SK-N-SH treated with all-trans-retinoic acid at 6 μM for 48 hours (cell line): Measurements from ENCODE around the gene GPC5.

Experiments used
- ARNTL ChIP-seq: fragments of 450-650 bp; formaldehyde crosslinking; IDR thresholded peaks from 2 replicates; pipeline ENCODE4 v1.5.0; 2020; ENCODE audit warnings: low read depth, mild to moderate bottlenecking, moderate library complexity, borderline replicate concordance
- BACH2 ChIP-seq: fragments of 250-450 bp; sonication (Bioruptor Pico); IDR thresholded peaks from 2 replicates; pipeline ENCODE4 v1.9.0; 2021; ENCODE audit warnings: mild to moderate bottlenecking, borderline replicate concordance
- CSDC2 ChIP-seq: fragments of 250-450 bp; sonication (Bioruptor Pico); IDR thresholded peaks from 2 replicates; pipeline ENCODE4 v1.5.0; 2020; ENCODE audit warnings: mild to moderate bottlenecking, moderate library complexity
- CSRNP3 ChIP-seq: fragments of 250-450 bp; sonication (Bioruptor Pico); IDR thresholded peaks from 2 replicates; pipeline ENCODE4 v1.5.1; 2021; ENCODE audit warnings: mild to moderate bottlenecking, moderate library complexity
- RARB ChIP-seq: fragments of 250-450 bp; sonication (Bioruptor Pico); IDR thresholded peaks from 2 replicates; pipeline ENCODE4 v1.8.0; 2021; ENCODE audit warnings: mild to moderate bottlenecking, moderate library complexity
- ZC3H10 ChIP-seq: fragments of 250-450 bp; sonication (Bioruptor Pico); IDR thresholded peaks from 2 replicates; pipeline ENCODE4 v1.5.1; 2021; ENCODE audit warnings: mild to moderate bottlenecking, moderate library complexity
- ZFP3 ChIP-seq: fragments of 250-450 bp; sonication (Bioruptor Pico); IDR thresholded peaks from 2 replicates; pipeline ENCODE4 v1.5.0; 2020; ENCODE audit warnings: mild to moderate bottlenecking, moderate library complexity
- ZNF565 ChIP-seq: fragments of 450-650 bp; formaldehyde crosslinking; conservative IDR thresholded peaks from 2 replicates; pipeline ENCODE4 v1.5.0; 2020; ENCODE audit warnings: low read depth, mild to moderate bottlenecking, moderate library complexity
- ZNF70 ChIP-seq: fragments of 450-650 bp; formaldehyde crosslinking; IDR thresholded peaks from 2 replicates; pipeline ENCODE4 v1.5.0; 2020; ENCODE audit warnings: mild to moderate bottlenecking, moderate library complexity
- TF ChIP-seq, protein P1 (sequence below): fragments of 250-450 bp; sonication (Bioruptor Pico); IDR thresholded peaks from 2 replicates; pipeline ENCODE4 v1.5.1; 2020; ENCODE audit warnings: low read depth, mild to moderate bottlenecking, moderate library complexity
- TF ChIP-seq, protein P2 (sequence below): fragments of 250-450 bp; sonication (Bioruptor Pico); IDR thresholded peaks from 2 replicates; pipeline ENCODE4 v1.8.0; 2020; ENCODE audit warnings: mild to moderate bottlenecking, moderate library complexity, borderline replicate concordance

DNA sequence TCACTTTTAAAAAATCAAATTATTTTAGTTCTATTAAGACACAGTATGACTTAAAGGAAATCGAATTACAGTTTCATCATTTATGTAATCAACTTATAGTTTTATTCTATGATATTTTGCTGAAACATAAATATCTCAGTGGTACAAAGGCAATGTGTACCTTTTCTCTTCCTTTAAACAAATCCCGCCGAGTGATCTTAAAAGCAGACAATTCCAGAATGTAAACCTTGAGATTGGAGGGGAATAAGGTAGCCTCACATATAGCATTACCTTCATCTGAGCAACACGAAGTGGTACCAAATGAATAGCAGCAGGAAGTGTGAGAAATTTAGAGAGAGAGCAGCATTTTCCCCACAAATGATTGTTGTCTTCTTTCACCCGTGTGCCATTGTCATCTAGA, 986.0 kb downstream of the GPC5 start:
- TF ChIP-seq CSDC2 (CRISPR knock-in tag), result no peak
- TF ChIP-seq, protein P1, sequence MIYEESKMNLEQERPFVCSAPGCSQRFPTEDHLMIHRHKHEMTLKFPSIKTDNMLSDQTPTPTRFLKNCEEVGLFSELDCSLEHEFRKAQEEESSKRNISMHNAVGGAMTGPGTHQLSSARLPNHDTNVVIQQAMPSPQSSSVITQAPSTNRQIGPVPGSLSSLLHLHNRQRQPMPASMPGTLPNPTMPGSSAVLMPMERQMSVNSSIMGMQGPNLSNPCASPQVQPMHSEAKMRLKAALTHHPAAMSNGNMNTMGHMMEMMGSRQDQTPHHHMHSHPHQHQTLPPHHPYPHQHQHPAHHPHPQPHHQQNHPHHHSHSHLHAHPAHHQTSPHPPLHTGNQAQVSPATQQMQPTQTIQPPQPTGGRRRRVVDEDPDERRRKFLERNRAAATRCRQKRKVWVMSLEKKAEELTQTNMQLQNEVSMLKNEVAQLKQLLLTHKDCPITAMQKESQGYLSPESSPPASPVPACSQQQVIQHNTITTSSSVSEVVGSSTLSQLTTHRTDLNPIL (CRISPR knock-in tag), result no peak
- TF ChIP-seq CSRNP3 (CRISPR knock-in tag), result no peak
- TF ChIP-seq, protein P2, sequence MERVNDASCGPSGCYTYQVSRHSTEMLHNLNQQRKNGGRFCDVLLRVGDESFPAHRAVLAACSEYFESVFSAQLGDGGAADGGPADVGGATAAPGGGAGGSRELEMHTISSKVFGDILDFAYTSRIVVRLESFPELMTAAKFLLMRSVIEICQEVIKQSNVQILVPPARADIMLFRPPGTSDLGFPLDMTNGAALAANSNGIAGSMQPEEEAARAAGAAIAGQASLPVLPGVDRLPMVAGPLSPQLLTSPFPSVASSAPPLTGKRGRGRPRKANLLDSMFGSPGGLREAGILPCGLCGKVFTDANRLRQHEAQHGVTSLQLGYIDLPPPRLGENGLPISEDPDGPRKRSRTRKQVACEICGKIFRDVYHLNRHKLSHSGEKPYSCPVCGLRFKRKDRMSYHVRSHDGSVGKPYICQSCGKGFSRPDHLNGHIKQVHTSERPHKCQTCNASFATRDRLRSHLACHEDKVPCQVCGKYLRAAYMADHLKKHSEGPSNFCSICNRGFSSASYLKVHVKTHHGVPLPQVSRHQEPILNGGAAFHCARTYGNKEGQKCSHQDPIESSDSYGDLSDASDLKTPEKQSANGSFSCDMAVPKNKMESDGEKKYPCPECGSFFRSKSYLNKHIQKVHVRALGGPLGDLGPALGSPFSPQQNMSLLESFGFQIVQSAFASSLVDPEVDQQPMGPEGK (CRISPR knock-in tag), result no peak
- TF ChIP-seq ZC3H10 (CRISPR knock-in tag), result no peak
- no peak for TF ChIP-seq ZNF565 (CRISPR knock-in tag)
- TF ChIP-seq RARB (CRISPR knock-in tag), result no peak
- no peak for TF ChIP-seq ARNTL (CRISPR knock-in tag)
- no peak for TF ChIP-seq ZFP3 (CRISPR knock-in tag)
- TF ChIP-seq BACH2, result no peak
- TF ChIP-seq ZNF70, result no peak
